Erythroblast (primary cell): ENCODE results near the gene STX5.

ENCODE experiments used
- GATA1 ChIP-seq: IDR thresholded peaks from 2 replicates; pipeline ENCODE4 v1.6.1; 2011; ENCODE audit warnings: low read depth, mild to moderate bottlenecking, control low read depth, low read length, moderate library complexity
- POLR2A ChIP-seq: IDR thresholded peaks from 2 replicates; pipeline ENCODE4 v1.6.1; 2011; ENCODE audit warnings: mild to moderate bottlenecking, low read length

DNA sequence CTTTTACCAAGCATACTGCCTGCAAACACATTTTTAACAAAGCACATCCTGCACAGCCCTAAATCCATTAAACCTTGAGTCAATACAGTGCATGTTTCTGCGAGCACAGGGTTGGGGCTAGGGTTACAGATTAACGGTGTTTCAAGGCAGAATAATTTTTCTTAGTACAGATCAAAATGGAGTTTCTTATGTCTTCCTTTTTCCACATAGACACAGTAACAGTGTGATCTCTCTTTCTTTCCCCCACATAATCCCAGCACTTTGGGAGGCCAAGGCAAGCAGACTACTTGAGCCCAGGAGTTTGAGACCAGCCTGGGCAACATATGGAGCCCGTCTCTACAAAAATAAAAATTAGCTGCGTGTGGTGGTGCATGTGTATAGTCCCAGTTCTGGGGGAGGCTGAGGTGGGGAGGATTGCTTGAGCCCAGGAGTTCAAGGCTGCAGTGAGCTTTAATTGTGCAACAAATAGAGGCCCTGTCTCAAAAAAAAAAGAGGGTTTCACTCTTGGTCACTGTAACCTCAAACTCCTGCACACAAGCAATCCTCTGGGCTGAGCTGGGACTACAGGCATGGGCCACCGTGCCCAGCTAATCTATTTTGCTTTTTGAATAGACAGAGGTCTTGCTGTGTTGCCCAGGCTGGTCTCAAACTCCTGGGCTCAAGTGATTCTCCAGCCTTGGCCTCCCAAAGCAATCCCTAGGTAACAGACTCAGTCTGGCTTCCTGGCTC, 29.1 kb upstream of the STX5 start:
- TF ChIP-seq POLR2A: no peak
- no peak for TF ChIP-seq GATA1
